Transverse colon (tissue), 4 donors: ENCODE results near the gene LECT2. TPM values are rescaled to one million over a fixed set of nuclear protein-coding genes. Genes with fewer than 3 reads are reported as not detected.

ENCODE experiments used
- DNase-seq: peaks from one replicate; pipeline ENCODE4 v3.0.0-alpha.2; 2019
- H3K27ac ChIP-seq, 4 donors: fragments of 200-600 bp; sonication (generic); 2 replicates each; pipeline ENCODE4 v1.5.1; 2016 to 2018; ENCODE audit warnings: inconsistent platforms in 4 of 4
- H3K27me3 ChIP-seq: fragments of 200-600 bp; sonication (generic); 2 replicates; pipeline ENCODE4 v1.5.1; 2017; ENCODE audit warnings: inconsistent platforms
- H3K36me3 ChIP-seq, 4 donors: fragments of 200-600 bp; sonication (generic); 2 replicates each; pipeline ENCODE4 v1.5.1; 2017 to 2019; ENCODE audit warnings: inconsistent platforms in 4 of 4
- H3K4me1 ChIP-seq, 4 donors: fragments of 200-600 bp; sonication (generic); 2 replicates each; pipeline ENCODE4 v1.5.1; 2017 to 2020; ENCODE audit warnings: inconsistent platforms in 4 of 4
- H3K4me3 ChIP-seq, 4 donors: fragments of 200-600 bp; sonication (generic); 1 replicate in 1 of 4; 2 replicates in 3 of 4; pipeline versions ENCODE4 v1.5.1 to v1.6.1; 2017 to 2019; ENCODE audit warnings: inconsistent platforms in 4 of 4
- H3K9me3 ChIP-seq, 2 donors: fragments of 200-600 bp; sonication (generic); 2 replicates each; pipeline ENCODE4 v1.5.1; 2017 to 2019; ENCODE audit warnings: inconsistent platforms in 2 of 2
- CTCF ChIP-seq, 5 experiments: fragments of 200-600 bp in 3 of 5; fragments of 450-650 bp in 2 of 5; sonication (generic) in 3 of 5; IDR thresholded peaks; 1 replicate in 2 of 5; 2 replicates in 3 of 5; pipeline ENCODE4 v1.5.1; 2016 to 2017; ENCODE audit warnings: antibody characterized with exemption in 5 of 5, inconsistent platforms in 3 of 5, mild to moderate bottlenecking in 2 of 5, moderate library complexity in 1 of 5
- EP300 ChIP-seq: sonication (generic); formaldehyde crosslinking; IDR thresholded peaks from one replicate; pipeline ENCODE4 v1.6.1; 2017; ENCODE audit warnings: antibody characterized with exemption, low read depth
- POLR2A ChIP-seq: fragments of 450-650 bp; IDR thresholded peaks from one replicate; pipeline ENCODE4 v1.6.1; 2016; ENCODE audit warnings: antibody characterized with exemption, mild to moderate bottlenecking, moderate library complexity
- POLR2AphosphoS5 ChIP-seq, 3 donors: sonication (generic); formaldehyde crosslinking; IDR thresholded peaks; one replicate each; pipeline ENCODE4 v1.6.1; 2016; ENCODE audit warnings: antibody characterized with exemption in 3 of 3
- WGBS, 2 donors: methylation state at CpG; one replicate each; pipeline ENCODE4 v1.1.5; 2018; ENCODE audit warnings: low coverage in 1 of 2; 5-methylcytosine and 5-hydroxymethylcytosine counted together
- in situ Hi-C, 4 donors: fragments of 200-750 bp; cut with MboI; loops; one replicate each; pipeline versions ENCODE4 v1.15.0 to v1.15.1; 2017; ENCODE audit warnings: low sequenced_read_pairs in 3 of 4, low pct_ligation_motif_present in 1 of 4, low pct_unique_long_range_greater_than_20kb in 1 of 4
- intact Hi-C: fragments of 100-400 bp; cut with DNase I; formaldehyde crosslinking; loops from one replicate; pipeline ENCODE4 v1.15.1; 2023; ENCODE audit warnings: low total_unique reads
- total RNA-seq, 4 donors: library from RNA; depleted of rRNA; stranded (reverse); fragments of >200 nt; gene quantifications; one replicate each; pipeline ENCODE4 v1.1.0, GENCODE V29; 2016

The LECT2 gene
- total RNA-seq, 4 donors from 2014 or later: not detected

GRCh38 chr5:135950611-135951010 lies 4.2 kb downstream of the LECT2 start:
- Histone ChIP-seq H3K36me3 (no peaks in the 10 kb centered on the region), H3K4me1 (no peaks in the 10 kb centered on the region), H3K27ac (no peak overlapping the region), H3K27me3 (no peaks in the 10 kb centered on the region), H3K4me3 (no peak overlapping the region), H3K9me3 (no peaks in the 10 kb centered on the region)
- in situ Hi-C loops: loop anchor here in 1 of 4 donors (10.0 kb wide), 1 partner anchor 114 kb away; no protein-coding TSS in a partner anchor
- 48 to 50% methylated on average over 2 to 3 of the region's 3 CpGs for WGBS, 2 donors
- DNase-seq: no peak
- intact Hi-C loops: no loop called here
- TF ChIP-seq POLR2A: no peak
- no peak for TF ChIP-seq EP300
- no peak for TF ChIP-seq CTCF (IDR thresholded peaks at IDR 0.05)
- no peak for TF ChIP-seq POLR2AphosphoS5 (IDR thresholded peaks at IDR 0.05)

GRCh38 chr5:135944967-135945560 lies 9.7 kb downstream of the LECT2 start:
- TF ChIP-seq EP300: no peak
- TF ChIP-seq POLR2A: no peak
- no peak for TF ChIP-seq POLR2AphosphoS5 (IDR thresholded peaks at IDR 0.05)
- peak; percentile 73 to 87 (median 78) for TF ChIP-seq CTCF (IDR thresholded peaks at IDR 0.05)
- in situ Hi-C loops: loop anchor here in 3 of 4 donors (10.0 to 25.0 kb wide), 4 partner anchors 117 to 270 kb away; no protein-coding TSS in a partner anchor
- 0 to 3% methylated on average over 3 of the region's 3 CpGs for WGBS, 2 donors

GRCh38 chr5:135944564-135944963 lies 10.2 kb downstream of the LECT2 start:
- no peaks in the 10 kb centered on the region for H3K36me3 ChIP-seq
- H3K27ac ChIP-seq: no peak overlapping the region
- no peaks in the 10 kb centered on the region for H3K4me1 ChIP-seq
- in situ Hi-C loops: loop anchor here in 3 of 4 donors (10.0 to 25.0 kb wide), 4 partner anchors 118 to 270 kb away; no protein-coding TSS in a partner anchor
- DNase-seq: no peak
- intact Hi-C loops: loop anchor here (5.0 to 10.0 kb wide), 3 partner anchors 57 to 268 kb away; no protein-coding TSS in a partner anchor
- no peaks in the 10 kb centered on the region for H3K27me3 ChIP-seq
- no peaks in the 10 kb centered on the region for H3K9me3 ChIP-seq
- no peak for TF ChIP-seq POLR2AphosphoS5 (IDR thresholded peaks at IDR 0.05)
- TF ChIP-seq POLR2A: no peak
- TF ChIP-seq CTCF (IDR thresholded peaks at IDR 0.05): no peak
- no peak for TF ChIP-seq EP300
- no peak overlapping the region for H3K4me3 ChIP-seq

More at GRCh38 chr5:135944967-135945560, 9.7 kb downstream of the LECT2 start:
- no peaks in the 10 kb centered on the region for H3K27me3 ChIP-seq
- intact Hi-C loops: loop anchor here (5.0 to 10.0 kb wide), 3 partner anchors 58 to 267 kb away; no protein-coding TSS in a partner anchor
- H3K9me3 ChIP-seq: no peaks in the 10 kb centered on the region
- H3K4me3 ChIP-seq: no peak overlapping the region
- peak; percentile 45 for DNase-seq
- H3K36me3 ChIP-seq: no peaks in the 10 kb centered on the region
- H3K4me1 ChIP-seq: no peaks in the 10 kb centered on the region
- H3K27ac ChIP-seq: no peak overlapping the region

GRCh38 chr5:135942202-135942771 lies 12.5 kb downstream of the LECT2 start:
- in situ Hi-C loops (loop anchor here in 3 of 4 donors (10.0 to 25.0 kb wide), 4 partner anchors 120 to 273 kb away; no protein-coding TSS in a partner anchor), intact Hi-C loops (loop anchor here (5.0 to 10.0 kb wide), 3 partner anchors 55 to 270 kb away; no protein-coding TSS in a partner anchor)
- H3K4me3 ChIP-seq: no peak overlapping the region
- H3K4me1 ChIP-seq: no peaks in the 10 kb centered on the region
- no peaks in the 10 kb centered on the region for H3K9me3 ChIP-seq
- peaks cover 3% of the 10 kb centered on the region for H3K27me3 ChIP-seq
- DNase-seq: no peak
- no peaks in the 10 kb centered on the region for H3K36me3 ChIP-seq
- WGBS, 2 donors: 75 to 79% methylated on average over 3 of the region's 3 CpGs
- H3K27ac ChIP-seq: no peak overlapping the region
- TF ChIP-seq CTCF (IDR thresholded peaks at IDR 0.05): no peak
- no peak for TF ChIP-seq EP300
- TF ChIP-seq POLR2A: no peak
- no peak for TF ChIP-seq POLR2AphosphoS5 (IDR thresholded peaks at IDR 0.05)
